GM18505 (cell line): ENCODE results near the gene FAM200A.
"Not testable (repeated sequence)": the region's sequence is repeated elsewhere in the genome, so short reads cannot be mapped to it uniquely, and the experiment has no call there.

ENCODE experiments used
- ATAC-seq: cut with Tn5 transposase; IDR thresholded peaks from one replicate; pipeline ENCODE4 v1.9.1; 2021; ENCODE audit not compliant: unreplicated experiment
- POLR2A ChIP-seq: IDR thresholded peaks from 4 replicates; pipeline ENCODE4 v1.6.1; 2011; ENCODE audit warnings: borderline replicate concordance; ENCODE audit not compliant: insufficient read depth, insufficient read length; ENCODE audit errors: extremely low read depth

FAM200A gene

GRCh38 chr7:99563650-99564049 lies 11.7 kb upstream of the FAM200A start:
- no peak for ATAC-seq
- no peak for TF ChIP-seq POLR2A

DNA sequence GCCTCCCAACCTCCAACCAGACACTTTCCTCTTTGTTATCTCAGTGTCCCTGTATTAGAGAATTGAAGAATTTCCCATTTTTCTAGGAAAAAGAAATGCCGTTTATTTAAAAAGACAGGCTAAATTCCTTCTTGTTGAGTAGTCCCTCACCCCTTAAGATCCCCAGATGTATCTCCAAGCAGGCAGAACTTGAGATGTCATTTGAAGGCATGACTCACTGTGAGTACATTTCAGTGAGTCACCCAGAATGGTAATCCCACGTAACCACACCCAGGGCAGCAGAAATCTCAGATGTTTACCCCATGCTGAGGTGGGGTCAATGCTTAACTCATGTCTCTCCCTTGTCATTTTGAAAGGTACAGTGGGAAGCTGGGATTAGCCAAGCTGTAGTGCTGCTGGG lies 10.9 kb upstream of the FAM200A start:
- no peak for ATAC-seq
- TF ChIP-seq POLR2A, result no peak

- no peak for TF ChIP-seq POLR2A
- ATAC-seq, result no peak
These were observed 10.3 kb upstream of the FAM200A start for GRCh38 chr7:99562114-99562784.

- no peak for ATAC-seq
- no peak for TF ChIP-seq POLR2A
These were observed 9.8 kb upstream of the FAM200A start for GRCh38 chr7:99561737-99562051.

DNA sequence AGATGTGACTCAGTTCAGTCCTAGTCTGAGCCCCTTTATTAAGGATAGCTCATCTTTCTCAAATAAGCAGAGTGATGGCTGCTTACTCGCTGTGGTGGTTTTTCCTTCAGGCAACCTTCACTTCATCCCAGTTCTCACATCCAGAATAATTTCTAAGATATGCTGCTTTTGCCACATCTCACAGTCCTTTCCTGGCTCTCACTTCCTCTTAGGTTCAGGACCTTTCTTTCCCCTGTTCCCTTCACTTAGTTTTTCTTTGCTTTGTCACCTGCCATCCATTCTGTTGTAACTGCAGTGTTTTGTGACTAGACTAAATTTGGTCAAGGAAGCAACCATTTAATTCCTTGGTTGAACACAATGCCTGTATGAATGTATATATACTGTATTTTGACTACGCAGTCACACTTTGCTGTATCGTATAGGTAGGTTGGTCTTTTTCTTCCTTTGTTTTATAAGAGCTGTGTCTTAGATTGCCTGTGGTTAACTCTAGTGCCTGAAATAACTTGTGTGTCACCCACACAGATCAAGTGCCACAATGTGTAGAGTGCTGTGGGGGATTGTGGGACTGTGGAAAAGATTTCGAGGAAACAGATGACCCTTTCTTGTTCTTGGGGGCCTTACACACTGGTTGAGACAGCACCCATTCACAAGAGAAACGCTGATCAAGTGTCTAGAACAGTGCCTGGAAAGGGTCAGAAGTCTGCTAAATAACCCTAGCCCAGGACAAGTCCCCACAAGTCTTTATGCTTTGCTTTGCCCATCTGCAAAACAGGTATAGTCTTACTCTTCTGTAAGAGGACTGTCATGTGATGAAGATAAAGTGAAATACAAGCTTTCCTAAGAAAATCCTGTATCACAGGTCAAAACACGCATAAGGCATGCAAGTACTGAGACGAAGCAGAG lies 9.2 kb upstream of the FAM200A start:
- ATAC-seq, result no peak
- TF ChIP-seq POLR2A, result no peak

DNA sequence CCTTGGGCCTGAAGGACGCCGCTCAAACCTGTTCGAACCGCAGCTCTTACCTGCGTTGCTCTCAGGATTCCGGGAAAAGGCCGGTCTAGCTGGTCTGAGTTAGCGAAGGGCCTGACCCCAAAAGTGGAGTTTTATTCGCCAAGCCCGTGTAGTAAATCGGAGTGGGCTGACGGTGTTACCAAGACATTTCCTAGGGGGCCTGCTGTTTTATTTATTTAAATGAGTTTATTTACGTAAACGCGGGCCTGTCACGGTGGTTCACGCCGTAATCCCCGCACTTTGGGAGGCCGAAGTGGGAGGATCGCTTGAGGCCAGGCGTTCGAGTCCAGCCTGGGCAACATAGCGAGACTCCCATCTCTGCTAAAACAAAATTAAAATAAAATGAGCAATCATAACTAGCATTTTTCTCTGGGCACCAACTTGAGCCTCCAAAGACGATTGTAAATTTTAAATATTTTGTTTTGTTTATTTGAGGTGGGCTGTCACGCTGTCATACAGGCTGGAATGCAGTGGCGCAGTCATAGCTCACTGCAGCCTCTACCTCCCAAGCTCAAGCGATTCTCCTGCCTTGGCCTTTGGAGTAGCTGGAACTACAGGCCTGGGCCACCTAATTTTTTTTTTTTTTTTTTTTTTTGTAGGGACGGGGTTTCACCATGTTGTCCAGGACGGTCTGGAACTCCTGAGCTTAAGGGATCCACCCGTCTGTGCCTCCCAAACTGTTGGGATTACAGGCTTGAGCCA lies 7.4 kb upstream of the FAM200A start:
- TF ChIP-seq POLR2A, result no peak
- ATAC-seq, result no peak

- TF ChIP-seq POLR2A, result peak; percentile 87
- peak; percentile 74 for ATAC-seq
These were observed 6.6 kb upstream of the FAM200A start, which contains the start of gene ZNF655 for GRCh38 chr7:99558306-99559174. Gene ZNF655 (plus strand): TSS chr7:99558642. CDS start chr7:99560560, 1,918 bp downstream.

DNA sequence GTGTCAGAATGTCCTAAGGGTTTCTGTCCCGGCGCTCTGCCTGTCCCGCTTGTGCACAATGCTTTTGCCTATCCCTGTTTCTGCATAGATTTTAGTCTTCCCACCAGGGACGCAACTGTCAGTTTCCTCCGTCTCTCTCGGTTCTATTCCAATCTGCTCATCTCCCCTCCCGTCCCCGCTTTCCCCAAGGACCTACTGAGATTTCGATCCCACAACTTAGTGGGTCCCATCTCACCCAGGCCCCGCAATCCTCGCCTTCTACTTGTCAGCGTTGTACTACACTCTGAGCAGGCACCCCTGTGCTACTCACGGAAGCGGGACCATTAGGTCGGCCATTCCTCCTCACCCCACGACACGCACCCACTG lies 6.0 kb upstream of the FAM200A start:
- TF ChIP-seq POLR2A, result no peak
- ATAC-seq, result peak; percentile 42

- no peak for TF ChIP-seq POLR2A
These were observed 5.3 kb upstream of the FAM200A start for GRCh38 chr7:99557196-99557607.

GRCh38 chr7:99554939-99555338 lies 3.0 kb upstream of the FAM200A start:
- no peak for TF ChIP-seq POLR2A
- no peak for ATAC-seq

More at GRCh38 chr7:99557196-99557607, 5.3 kb upstream of the FAM200A start:
- ATAC-seq, result no peak

DNA sequence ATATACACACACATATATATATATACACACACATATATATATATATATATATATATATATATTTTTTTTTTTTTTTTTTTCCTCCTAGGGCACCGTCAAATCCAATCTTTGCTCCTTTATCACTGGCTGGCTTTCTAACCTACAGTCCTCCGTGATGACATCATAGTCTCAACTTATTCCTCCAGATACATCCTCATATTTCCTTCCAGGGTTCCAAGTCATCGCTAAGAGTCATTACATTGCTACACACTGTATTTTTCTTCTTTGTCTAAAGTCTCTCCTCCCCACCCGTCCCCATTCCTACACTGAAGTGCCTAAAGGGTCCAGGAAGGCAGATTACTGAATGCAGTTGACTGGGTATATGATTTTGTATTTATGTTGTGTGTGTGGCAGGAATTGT lies 1.1 kb upstream of the FAM200A start:
- no peak for TF ChIP-seq POLR2A
- no peak for ATAC-seq

GRCh38 chr7:99551334-99551733 lies 580 bp downstream of the FAM200A start:
- TF ChIP-seq POLR2A, result no peak
- no peak for ATAC-seq

DNA sequence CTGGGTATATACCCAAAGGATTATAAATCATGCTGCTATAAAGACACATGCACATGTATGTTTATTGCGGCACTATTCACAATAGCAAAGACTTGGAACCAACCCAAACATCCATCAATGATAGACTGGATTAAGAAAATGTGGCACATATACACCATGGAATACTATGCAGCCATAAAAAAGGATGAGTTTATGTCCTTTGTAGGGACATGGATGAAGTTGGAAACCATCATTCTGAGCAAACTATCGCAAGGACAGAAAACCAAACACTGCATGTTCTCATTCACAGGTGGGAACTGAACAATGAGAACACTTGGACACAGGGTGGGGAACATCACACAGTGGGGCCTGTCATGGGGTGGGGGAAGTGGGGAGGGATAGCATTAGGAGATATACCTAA lies 2.4 kb downstream of the FAM200A start:
- ATAC-seq, result not testable (repeated sequence)

GRCh38 chr7:99545308-99545707 lies 6.6 kb downstream of the FAM200A start:
- ATAC-seq, result not testable (repeated sequence)
